ENCODE results near the gene CPA4. TPM values are rescaled to one million over a fixed set of nuclear protein-coding genes. Genes with fewer than 3 reads are reported as not detected.

Gene CPA4
- total and polyA plus RNA-seq, 2 of the 13 experiments (the other 11 are each of a cell fraction or from before 2014, with no cell fraction given): 0.20 to 0.22 TPM

- BruUV-seq (replicated peaks): no TSS peak
- TF ChIP-seq ZNF44 (CRISPR knock-in tag; IDR thresholded peaks at IDR 0.05): no peak
- no peak for TF ChIP-seq ZNF703 (CRISPR knock-in tag; IDR thresholded peaks at IDR 0.05; ENCODE audit: borderline replicate concordance)
- no peak for TF ChIP-seq SATB2 (CRISPR knock-in tag; IDR thresholded peaks at IDR 0.05)
- no peak for TF ChIP-seq LCORL (IDR thresholded peaks at IDR 0.05)
- TF ChIP-seq LCORL (CRISPR knock-in tag; IDR thresholded peaks at IDR 0.05): 0 out of 2 replicates have a peak, but pooled peaks have one; percentile 5
- 0 out of 2 replicates have a peak, but pooled peaks have one; percentile 4 for TF ChIP-seq ZNF687 (CRISPR knock-in tag; IDR thresholded peaks at IDR 0.05)
- TF ChIP-seq ZNF770 (CRISPR knock-in tag; IDR thresholded peaks at IDR 0.05): peak; percentile 42; the same call in 1 of the 2 replicates
- TF ChIP-seq SOX6 (IDR thresholded peaks at IDR 0.05): no peak
- TF ChIP-seq SOX6 (CRISPR knock-in tag; IDR thresholded peaks at IDR 0.05): no peak
- H3K4me1 ChIP-seq (ENCODE audit: insufficient read depth, low read length): peaks cover 93% of the 10 kb centered on the region
- H3K27me3 ChIP-seq (ENCODE audit: control insufficient read depth in 1 of 2, insufficient read depth in 2 of 2, low read length in 2 of 2): 0 out of 5 replicates have a peak, but pooled peaks cover 0 to 1% of the 10 kb centered on the region in 2 experiments
- in situ Hi-C loops (cut with HindIII; ENCODE audit: extremely low pct_ligation_motif_present, low pct_unique_long_range_greater_than_20kb) (no loop called here), intact Hi-C loops (cut with micrococcal nuclease; ENCODE audit: unreplicated experiment) (loop anchor here (5.0 kb wide), 1 partner anchor 97 kb away; no protein-coding TSS in a partner anchor)
- H3K4me3 ChIP-seq (replicated peaks in 1 of 3; ENCODE audit: insufficient read depth in 1 of 3, low read depth in 2 of 3, low read length in 3 of 3): peak overlapping the region in 1 of 3 experiments; percentile 46; a peak in 1 of 6 replicates
- FAIRE-seq (peak; percentile 8), DNase-seq (ENCODE audit: low spot score) (no peak), ATAC-seq (no peak)
- no peaks in the 10 kb centered on the region for H3K9me3 ChIP-seq (ENCODE audit: low read length)
- peak overlapping the region; percentile 70 for H3K4me2 ChIP-seq (ENCODE audit: low read depth, low read length)
- no peak overlapping the region for H3K9ac ChIP-seq (ENCODE audit: insufficient read depth, low read depth, low read length)
- no peaks in the 10 kb centered on the region for H3K79me2 ChIP-seq (ENCODE audit: insufficient read depth, low read length)
- ChIA-PET POLR2A (no interaction called here), CTCF (ENCODE audit: low intra/inter-chr PET ratio, low total read pairs) (no interaction called here)
- H3K27ac ChIP-seq (ENCODE audit: extremely low read length, insufficient read depth, low read length): peak overlapping the region; percentile 35
- H4K20me1 ChIP-seq (ENCODE audit: insufficient read depth, low read length): no peaks in the 10 kb centered on the region
- no peaks in the 10 kb centered on the region for H3K36me3 ChIP-seq (replicated peaks in 1 of 2; ENCODE audit: control insufficient read depth in 1 of 2, insufficient read depth in 2 of 2, low read length in 2 of 2)
- WGBS (ENCODE audit: low lambda C conversion rate): 31% methylated on average over 3 of the region's 3 CpGs
- no peak overlapping the region for H2AFZ ChIP-seq (ENCODE audit: low read length)
Observed at GRCh38 chr7:130369831-130370550, 77.0 kb downstream of the CPA4 start.
